HEK293 (cell line): ENCODE measurements around the gene CFL1.

Source experiments
- CTCF ChIA-PET: fragments of 350-600 bp; formaldehyde crosslinking; extraction: SDS; loops from one replicate; lab custom pipeline; 2021; ENCODE audit warnings: antibody characterized with exemption; lab: Yijun Ruan, JAX
- POLR2A ChIA-PET: fragments of 300-600 bp; formaldehyde crosslinking; extraction: SDS; loops from one replicate; lab custom pipeline; 2020; ENCODE audit warnings: antibody characterized with exemption, inconsistent platforms; lab: Yijun Ruan, JAX
- H3K27ac ChIP-seq: fragments of 200-500 bp; sonication (Bioruptor generic); 2 replicates; pipeline ENCODE4 v1.5.1; 2014; ENCODE audit warnings: low read depth, low read length, control low read depth, inconsistent platforms; ENCODE audit errors: extremely low read depth
- H3K36me3 ChIP-seq, 2 experiments: fragments of 200-500 bp in 1 of 2; sonication (Bioruptor generic) in 1 of 2; 1 replicate in 1 of 2; 2 replicates in 1 of 2; pipeline ENCODE4 v1.5.1; 2014 to 2017; ENCODE audit warnings: inconsistent platforms in 2 of 2, low read length in 2 of 2; ENCODE audit not compliant: control insufficient read depth in 2 of 2, insufficient read depth in 1 of 2
- H3K4me1 ChIP-seq: fragments of 200-500 bp; sonication (Bioruptor generic); 2 replicates; pipeline ENCODE4 v1.5.1; 2014; ENCODE audit warnings: mild to moderate bottlenecking, low read length, inconsistent platforms; ENCODE audit not compliant: control insufficient read depth, insufficient read depth
- H3K4me3 ChIP-seq: 2 replicates; pipeline ENCODE4 v1.5.1; 2011; ENCODE audit warnings: low read depth, mild to moderate bottlenecking, control low read depth, low read length, moderate library complexity
- H3K9me3 ChIP-seq: fragments of 200-500 bp; sonication (Bioruptor generic); 2 replicates; pipeline ENCODE4 v1.5.1; 2014; ENCODE audit warnings: low read depth, low read length, inconsistent platforms; ENCODE audit not compliant: control insufficient read depth, insufficient read depth
- GLIS2 ChIP-seq: fragments of 450-650 bp; formaldehyde crosslinking; IDR thresholded peaks from 2 replicates; pipeline ENCODE4 v1.5.1; 2016; ENCODE audit warnings: missing biosample characterization, missing genetic modification characterization
- SP2 ChIP-seq: fragments of 450-650 bp; formaldehyde crosslinking; IDR thresholded peaks from 2 replicates; pipeline ENCODE4 v1.5.1; 2016; ENCODE audit warnings: missing biosample characterization, missing genetic modification characterization
- ZBTB44 ChIP-seq: fragments of 450-650 bp; IDR thresholded peaks from 2 replicates; pipeline ENCODE4 v1.5.1; 2018; ENCODE audit warnings: missing biosample characterization, mild to moderate bottlenecking, missing genetic modification characterization
- ZIC2 ChIP-seq: fragments of 450-650 bp; formaldehyde crosslinking; IDR thresholded peaks from 2 replicates; pipeline ENCODE4 v1.5.1; 2016; ENCODE audit warnings: missing biosample characterization, missing genetic modification characterization
- ZNF114 ChIP-seq: fragments of 450-650 bp; formaldehyde crosslinking; IDR thresholded peaks from 2 replicates; pipeline ENCODE4 v1.5.0; 2017; ENCODE audit warnings: missing biosample characterization, missing genetic modification characterization
- ZNF37A ChIP-seq: fragments of 450-650 bp; IDR thresholded peaks from 2 replicates; pipeline ENCODE4 v1.5.1; 2018; ENCODE audit warnings: missing biosample characterization, missing genetic modification characterization
- ZNF521 ChIP-seq: fragments of 450-650 bp; formaldehyde crosslinking; IDR thresholded peaks from 2 replicates; pipeline ENCODE4 v1.5.1; 2017; ENCODE audit warnings: missing biosample characterization, mild to moderate bottlenecking, missing genetic modification characterization
- ZNF707 ChIP-seq: fragments of 450-650 bp; formaldehyde crosslinking; IDR thresholded peaks from 2 replicates; pipeline ENCODE4 v1.5.1; 2016; ENCODE audit warnings: missing biosample characterization, missing genetic modification characterization
- ZNF76 ChIP-seq: fragments of 450-650 bp; formaldehyde crosslinking; IDR thresholded peaks from 2 replicates; pipeline ENCODE4; 2016; ENCODE audit warnings: low read depth, missing biosample characterization, missing genetic modification characterization, borderline replicate concordance
- TF ChIP-seq, protein P1 (sequence below): fragments of 450-650 bp; formaldehyde crosslinking; IDR thresholded peaks from 2 replicates; pipeline ENCODE4 v1.5.1; 2016; ENCODE audit warnings: missing biosample characterization, missing genetic modification characterization

The CFL1 gene

GRCh38 chr11:65868076-65868667 lies 10.2 kb upstream of the CFL1 start:
- ChIA-PET CTCF (interaction anchor here (0.7 to 4.2 kb wide), 4 partner anchors 8 to 28 kb away, joined by 3 to 37 read pairs (median 11); partner anchors contain the start of gene MUS81), POLR2A (interaction anchor here (0.5 to 6.6 kb wide), 7 partner anchors 8 to 125 kb away, joined by 3 to 111 read pairs (median 9); partner anchors contain the start of genes CFL1, CTSW, FIBP and MUS81)
- H3K9me3 ChIP-seq, result no peaks in the 10 kb centered on the region
- TF ChIP-seq ZNF37A (no peak), ZNF76 (tag by site-specific recombination) (0 out of 2 replicates have a peak, but pooled peaks have one; percentile 35)
- no peak overlapping the region for H3K4me3 ChIP-seq
- H3K4me1 ChIP-seq, result no peaks in the 10 kb centered on the region
- H3K27ac ChIP-seq, result no peak overlapping the region
- peaks cover 0 to 49% of the 10 kb centered on the region in 2 experiments; a peak in 1 of 3 replicates for H3K36me3 ChIP-seq

DNA sequence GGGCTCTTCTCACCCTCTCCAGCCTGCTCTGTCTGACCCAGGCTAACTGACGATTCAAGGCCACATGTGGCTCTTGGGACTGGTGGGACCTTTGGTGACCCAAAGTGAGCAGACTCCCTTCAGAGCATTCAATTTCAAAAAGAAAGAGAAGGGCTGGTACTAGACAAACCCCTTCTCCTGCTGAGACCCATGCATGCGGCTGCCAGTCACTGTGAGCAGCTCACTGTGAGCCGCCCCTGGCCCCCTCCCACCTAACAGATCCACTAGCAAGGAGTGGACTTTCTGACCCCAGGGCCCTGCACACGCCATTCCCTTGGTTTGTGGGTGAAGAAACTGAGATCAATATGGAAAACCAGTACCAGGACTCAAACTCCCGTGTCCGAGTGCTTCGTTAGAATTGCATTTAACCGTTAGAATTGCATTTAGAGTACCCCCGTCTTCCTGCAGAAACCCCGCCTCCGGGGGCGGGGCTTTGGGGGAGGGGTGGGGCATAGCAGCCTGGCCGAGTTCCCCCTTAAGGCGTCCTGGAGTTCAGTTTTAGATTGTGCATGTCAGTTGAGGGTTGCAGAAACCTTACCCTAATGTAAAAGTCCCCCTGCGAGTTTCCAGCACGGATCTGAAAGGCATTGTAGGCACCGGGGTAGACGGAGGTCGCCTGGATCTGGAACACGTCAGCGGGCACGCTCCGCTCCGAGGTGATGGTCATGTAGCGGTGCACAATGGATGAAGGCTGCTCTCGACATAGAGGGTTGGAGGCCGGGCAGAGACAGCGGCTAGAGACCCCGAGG lies 9.5 kb upstream of the CFL1 start:
- POLR2A ChIA-PET, result interaction anchor here (1.1 to 6.6 kb wide), 4 partner anchors 8 to 21 kb away, joined by 3 to 111 read pairs (median 12); partner anchors contain the start of genes CFL1, FIBP and MUS81

DNA sequence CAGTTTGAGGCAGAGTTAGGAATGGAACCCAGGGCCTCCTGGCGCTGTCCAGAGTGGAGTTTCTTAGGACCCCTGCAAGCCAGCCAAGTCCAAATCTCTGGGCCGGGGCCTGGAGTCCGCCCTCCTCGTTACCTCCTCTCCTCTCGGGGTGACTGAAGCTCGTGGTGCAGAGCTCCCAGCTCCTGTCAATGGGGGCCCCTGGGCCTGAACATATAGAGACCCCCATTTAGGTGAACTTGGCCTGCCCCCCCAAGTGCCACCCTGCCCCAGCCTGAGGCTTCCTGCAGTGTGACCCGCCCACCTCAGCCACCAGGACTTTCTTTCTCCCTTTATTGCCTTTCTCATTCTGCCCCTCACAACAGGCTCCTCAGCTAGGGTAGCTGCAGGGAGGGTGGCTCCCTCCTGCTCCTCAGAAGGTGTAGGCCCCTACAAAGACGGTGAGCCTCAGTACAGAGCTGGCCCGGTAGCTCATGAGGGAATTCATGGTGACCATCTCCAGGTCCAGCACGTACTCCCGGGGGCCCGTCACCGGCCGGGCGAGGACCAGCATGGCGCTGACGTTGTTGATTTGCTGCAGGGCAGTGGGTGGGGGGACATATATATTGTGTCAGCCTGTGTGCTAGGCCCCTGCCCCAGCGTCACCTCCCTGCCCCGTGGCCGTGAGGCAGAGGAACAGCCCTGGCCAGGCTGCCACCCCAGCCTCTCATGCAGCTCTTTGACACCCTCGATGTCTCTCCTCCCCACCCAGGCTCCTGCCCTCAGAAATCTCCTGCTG lies 8.7 kb upstream of the CFL1 start:
- no peak overlapping the region for H3K4me3 ChIP-seq
- H3K27ac ChIP-seq, result no peak overlapping the region
- H3K36me3 ChIP-seq, result peaks cover 0 to 64% of the 10 kb centered on the region in 2 experiments; a peak in 1 of 3 replicates
- no peaks in the 10 kb centered on the region for H3K9me3 ChIP-seq
- POLR2A ChIA-PET, result interaction anchor here (0.5 to 6.6 kb wide), 3 partner anchors 7 to 114 kb away, joined by 3 to 111 read pairs (median 6); partner anchors contain the start of genes CFL1 and MUS81
- CTCF ChIA-PET, result interaction anchor here (0.7 to 2.9 kb wide), 2 partner anchors 18 to 118 kb away, joined by 3 to 18 read pairs; no protein-coding TSS in a partner anchor
- TF ChIP-seq GLIS2 (tag by site-specific recombination) (peak; percentile 27; the same call in 1 of the 2 replicates), ZNF707 (tag by site-specific recombination) (no peak), ZIC2 (tag by site-specific recombination) (peak; percentile 57)
- TF ChIP-seq, protein P1, sequence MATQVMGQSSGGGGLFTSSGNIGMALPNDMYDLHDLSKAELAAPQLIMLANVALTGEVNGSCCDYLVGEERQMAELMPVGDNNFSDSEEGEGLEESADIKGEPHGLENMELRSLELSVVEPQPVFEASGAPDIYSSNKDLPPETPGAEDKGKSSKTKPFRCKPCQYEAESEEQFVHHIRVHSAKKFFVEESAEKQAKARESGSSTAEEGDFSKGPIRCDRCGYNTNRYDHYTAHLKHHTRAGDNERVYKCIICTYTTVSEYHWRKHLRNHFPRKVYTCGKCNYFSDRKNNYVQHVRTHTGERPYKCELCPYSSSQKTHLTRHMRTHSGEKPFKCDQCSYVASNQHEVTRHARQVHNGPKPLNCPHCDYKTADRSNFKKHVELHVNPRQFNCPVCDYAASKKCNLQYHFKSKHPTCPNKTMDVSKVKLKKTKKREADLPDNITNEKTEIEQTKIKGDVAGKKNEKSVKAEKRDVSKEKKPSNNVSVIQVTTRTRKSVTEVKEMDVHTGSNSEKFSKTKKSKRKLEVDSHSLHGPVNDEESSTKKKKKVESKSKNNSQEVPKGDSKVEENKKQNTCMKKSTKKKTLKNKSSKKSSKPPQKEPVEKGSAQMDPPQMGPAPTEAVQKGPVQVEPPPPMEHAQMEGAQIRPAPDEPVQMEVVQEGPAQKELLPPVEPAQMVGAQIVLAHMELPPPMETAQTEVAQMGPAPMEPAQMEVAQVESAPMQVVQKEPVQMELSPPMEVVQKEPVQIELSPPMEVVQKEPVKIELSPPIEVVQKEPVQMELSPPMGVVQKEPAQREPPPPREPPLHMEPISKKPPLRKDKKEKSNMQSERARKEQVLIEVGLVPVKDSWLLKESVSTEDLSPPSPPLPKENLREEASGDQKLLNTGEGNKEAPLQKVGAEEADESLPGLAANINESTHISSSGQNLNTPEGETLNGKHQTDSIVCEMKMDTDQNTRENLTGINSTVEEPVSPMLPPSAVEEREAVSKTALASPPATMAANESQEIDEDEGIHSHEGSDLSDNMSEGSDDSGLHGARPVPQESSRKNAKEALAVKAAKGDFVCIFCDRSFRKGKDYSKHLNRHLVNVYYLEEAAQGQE (tag by site-specific recombination), result peak; percentile 35; the same call in 1 of the 2 replicates
- TF ChIP-seq, all 188 proteins: peak for 3
- no peaks in the 10 kb centered on the region for H3K4me1 ChIP-seq

More for the DNA sequence above, 9.5 kb upstream of the CFL1 start:
- Histone ChIP-seq H3K4me3 (no peak overlapping the region), H3K36me3 (peaks cover 0 to 56% of the 10 kb centered on the region in 2 experiments; a peak in 1 of 3 replicates)
- TF ChIP-seq SP2 (peak; percentile 21; the same call in 1 of the 2 replicates), ZBTB44 (tag by site-specific recombination) (0 out of 2 replicates have a peak, but pooled peaks have one; percentile 27), ZNF521 (tag by site-specific recombination) (no peak), ZNF114 (no peak)
- TF ChIP-seq, all 188 proteins: peak for 2
- H3K9me3 ChIP-seq, result no peaks in the 10 kb centered on the region
- H3K4me1 ChIP-seq, result no peaks in the 10 kb centered on the region
- CTCF ChIA-PET, result interaction anchor here (2.9 kb wide), 1 partner anchor 17 kb away, joined by 18 read pairs; no protein-coding TSS in a partner anchor
- H3K27ac ChIP-seq, result no peak overlapping the region
